Endodermal cell (in vitro differentiated cells): ENCODE results near the gene UGT1A10. TPM values are rescaled to one million over a fixed set of nuclear protein-coding genes. Genes with fewer than 3 reads are reported as not detected.

Source experiments
- DNase-seq: peaks from one replicate; pipeline ENCODE4 v3.0.0-alpha.2; 2017
- H3K27ac ChIP-seq: 2 replicates; pipeline ENCODE4 v1.5.1; 2013; ENCODE audit warnings: mild to moderate bottlenecking, low read depth, low read length, moderate library complexity
- H3K27me3 ChIP-seq: 2 replicates; pipeline ENCODE4 v1.6.1; 2013; ENCODE audit warnings: mild to moderate bottlenecking, low read length, moderate library complexity; ENCODE audit not compliant: insufficient read depth, control insufficient read depth, poor library complexity, severe bottlenecking
- H3K36me3 ChIP-seq: 2 replicates; pipeline ENCODE4 v1.7.0; 2013; ENCODE audit warnings: mild to moderate bottlenecking, low read length, moderate library complexity; ENCODE audit not compliant: control insufficient read depth, insufficient read depth
- H3K4me1 ChIP-seq: one replicate; pipeline ENCODE4 v1.7.0; 2013; ENCODE audit warnings: low read length; ENCODE audit not compliant: control insufficient read depth, insufficient read depth
- H3K4me3 ChIP-seq: 2 replicates; pipeline ENCODE4 v1.5.1; 2013; ENCODE audit warnings: mild to moderate bottlenecking, low read length, moderate library complexity
- H3K9ac ChIP-seq: 2 replicates; pipeline ENCODE4 v1.6.1; 2013; ENCODE audit warnings: mild to moderate bottlenecking, low read length, moderate library complexity; ENCODE audit not compliant: poor library complexity, severe bottlenecking; ENCODE audit errors: extremely low read depth
- H3K9me3 ChIP-seq: 2 replicates; pipeline ENCODE4 v1.6.1; 2013; ENCODE audit warnings: mild to moderate bottlenecking, low read length, moderate library complexity; ENCODE audit not compliant: control insufficient read depth
- H3K27ac Mint-ChIP-seq: 2 replicates; pipeline ENCODE4 v1.8.0; 2020; ENCODE audit warnings: mixed read lengths
- H3K27me3 Mint-ChIP-seq: 2 replicates; pipeline ENCODE4 v1.8.0; 2021; ENCODE audit warnings: mild to moderate bottlenecking, mixed read lengths; ENCODE audit not compliant: insufficient read depth
- H3K36me3 Mint-ChIP-seq: 2 replicates; pipeline ENCODE4 v1.8.0; 2020; ENCODE audit warnings: low read depth, mixed read lengths
- H3K4me1 Mint-ChIP-seq: 2 replicates; pipeline ENCODE4 v1.8.0; 2020; ENCODE audit warnings: mixed read lengths
- H3K4me3 Mint-ChIP-seq: 2 replicates; pipeline ENCODE4 v1.8.0; 2020; ENCODE audit warnings: mild to moderate bottlenecking, moderate library complexity, mixed read lengths
- H3K9me3 Mint-ChIP-seq: 2 replicates; pipeline ENCODE4 v1.8.0; 2020; ENCODE audit warnings: mild to moderate bottlenecking, mixed read lengths
- WGBS, 2 experiments: methylation state at CpG; one replicate each; pipeline versions ENCODE4 v1.1.5 to v1.1.7; 2013; ENCODE audit warnings: missing lambda C conversion rate in 2 of 2, mixed read lengths in 1 of 2; ENCODE audit not compliant: insufficient coverage in 1 of 2, insufficient read length in 1 of 2; 5-methylcytosine and 5-hydroxymethylcytosine counted together
- total RNA-seq, 2 donors: library from RNA; stranded (reverse); fragmentation: NEBNext Ultra II Directional in 1 of 2; extraction: Animal tissue kit (Norgen Biotek cat#: 25700) in 1 of 2; gene quantifications; 2 replicates in 1 of 2; 3 replicates in 1 of 2; pipeline ENCODE4 v1.2.1, GENCODE V29; 2021
- TF ChIP-seq, protein P1 (sequence below): fragments of 200-600 bp; sonication (generic); conservative IDR thresholded peaks from 2 replicates; pipeline ENCODE4 v1.5.0; 2021; ENCODE audit warnings: antibody characterized with exemption, mild to moderate bottlenecking

UGT1A10 gene
- total RNA-seq, 2 donors from 2014 or later: 0.13 TPM; not detected in 1

DNA sequence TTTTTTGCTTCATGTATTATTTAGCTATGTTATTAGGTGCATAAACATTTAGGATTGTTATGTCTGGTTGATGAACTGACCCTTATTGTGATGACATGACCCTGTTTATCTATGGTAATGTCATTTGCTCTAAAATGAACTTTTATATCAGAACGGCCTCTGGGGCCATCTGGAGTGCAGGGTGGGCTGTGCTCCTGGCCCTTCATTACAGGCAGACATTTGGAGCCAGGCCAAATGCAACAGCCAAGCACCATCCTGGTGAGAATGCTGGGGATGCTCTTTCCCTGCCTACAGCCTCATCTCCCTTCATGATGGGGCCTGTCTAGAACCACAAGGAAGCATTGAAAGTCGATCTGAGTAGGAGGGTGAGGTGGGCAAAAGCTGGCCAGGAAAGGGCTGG lies 180.1 kb downstream of the UGT1A10 start:
- H3K36me3 ChIP-seq: no peaks in the 10 kb centered on the region
- H3K27ac ChIP-seq: no peak overlapping the region
- Mint-ChIP-seq H3K4me1 (no peaks in the 10 kb centered on the region), H3K4me3 (no peak overlapping the region), H3K27ac (no peak overlapping the region), H3K36me3 (no peaks in the 10 kb centered on the region), H3K9me3 (no peaks in the 10 kb centered on the region), H3K27me3 (peaks cover under 1% of the 10 kb centered on the region)
- TF ChIP-seq, protein P1, sequence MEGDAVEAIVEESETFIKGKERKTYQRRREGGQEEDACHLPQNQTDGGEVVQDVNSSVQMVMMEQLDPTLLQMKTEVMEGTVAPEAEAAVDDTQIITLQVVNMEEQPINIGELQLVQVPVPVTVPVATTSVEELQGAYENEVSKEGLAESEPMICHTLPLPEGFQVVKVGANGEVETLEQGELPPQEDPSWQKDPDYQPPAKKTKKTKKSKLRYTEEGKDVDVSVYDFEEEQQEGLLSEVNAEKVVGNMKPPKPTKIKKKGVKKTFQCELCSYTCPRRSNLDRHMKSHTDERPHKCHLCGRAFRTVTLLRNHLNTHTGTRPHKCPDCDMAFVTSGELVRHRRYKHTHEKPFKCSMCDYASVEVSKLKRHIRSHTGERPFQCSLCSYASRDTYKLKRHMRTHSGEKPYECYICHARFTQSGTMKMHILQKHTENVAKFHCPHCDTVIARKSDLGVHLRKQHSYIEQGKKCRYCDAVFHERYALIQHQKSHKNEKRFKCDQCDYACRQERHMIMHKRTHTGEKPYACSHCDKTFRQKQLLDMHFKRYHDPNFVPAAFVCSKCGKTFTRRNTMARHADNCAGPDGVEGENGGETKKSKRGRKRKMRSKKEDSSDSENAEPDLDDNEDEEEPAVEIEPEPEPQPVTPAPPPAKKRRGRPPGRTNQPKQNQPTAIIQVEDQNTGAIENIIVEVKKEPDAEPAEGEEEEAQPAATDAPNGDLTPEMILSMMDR: no peak
- peak; percentile 6 for DNase-seq
- H3K4me1 ChIP-seq: no peaks in the 10 kb centered on the region
- no peak overlapping the region for H3K9ac ChIP-seq
- no peak overlapping the region for H3K4me3 ChIP-seq
- WGBS, 2 experiments: 92 to 93% methylated on average over 2 of the region's 2 CpGs
- no peaks in the 10 kb centered on the region for H3K27me3 ChIP-seq
- H3K9me3 ChIP-seq: no peaks in the 10 kb centered on the region

DNA sequence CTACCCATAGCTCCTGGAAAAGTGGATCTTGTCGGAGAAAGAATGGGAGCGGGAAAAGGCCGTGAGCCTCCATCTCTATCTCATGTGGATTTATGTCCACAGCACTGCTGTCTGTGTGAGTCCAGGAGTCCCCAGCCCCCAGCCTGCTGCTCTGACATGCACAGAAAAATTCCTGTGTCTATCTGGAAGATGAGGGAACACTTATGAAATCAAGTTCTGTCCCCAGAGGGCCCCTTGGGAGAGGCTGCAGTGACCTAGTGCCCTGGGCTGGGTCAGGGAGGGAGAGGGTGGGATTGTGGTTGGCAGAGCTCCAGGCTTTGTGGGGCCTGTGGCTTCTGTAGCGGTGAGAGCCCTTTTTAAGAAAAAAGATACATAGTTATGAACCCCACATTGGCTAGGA lies 180.5 kb downstream of the UGT1A10 start:
- H3K4me3 Mint-ChIP-seq: no peak overlapping the region
- no peaks in the 10 kb centered on the region for H3K36me3 ChIP-seq
- no peaks in the 10 kb centered on the region for H3K27me3 ChIP-seq
- TF ChIP-seq, protein P1: no peak
- no peak overlapping the region for H3K27ac ChIP-seq
- no peak overlapping the region for H3K27ac Mint-ChIP-seq
- H3K27me3 Mint-ChIP-seq: no peaks in the 10 kb centered on the region
- peak; percentile 14 for DNase-seq
- 98 to 100% methylated on average over 2 to 4 of the region's 4 CpGs for WGBS, 2 experiments
- H3K9ac ChIP-seq: no peak overlapping the region
- H3K9me3 Mint-ChIP-seq: no peaks in the 10 kb centered on the region
- no peaks in the 10 kb centered on the region for H3K9me3 ChIP-seq
- no peaks in the 10 kb centered on the region for H3K36me3 Mint-ChIP-seq
- H3K4me3 ChIP-seq: no peak overlapping the region
- H3K4me1 Mint-ChIP-seq: no peaks in the 10 kb centered on the region
- H3K4me1 ChIP-seq: no peaks in the 10 kb centered on the region

DNA sequence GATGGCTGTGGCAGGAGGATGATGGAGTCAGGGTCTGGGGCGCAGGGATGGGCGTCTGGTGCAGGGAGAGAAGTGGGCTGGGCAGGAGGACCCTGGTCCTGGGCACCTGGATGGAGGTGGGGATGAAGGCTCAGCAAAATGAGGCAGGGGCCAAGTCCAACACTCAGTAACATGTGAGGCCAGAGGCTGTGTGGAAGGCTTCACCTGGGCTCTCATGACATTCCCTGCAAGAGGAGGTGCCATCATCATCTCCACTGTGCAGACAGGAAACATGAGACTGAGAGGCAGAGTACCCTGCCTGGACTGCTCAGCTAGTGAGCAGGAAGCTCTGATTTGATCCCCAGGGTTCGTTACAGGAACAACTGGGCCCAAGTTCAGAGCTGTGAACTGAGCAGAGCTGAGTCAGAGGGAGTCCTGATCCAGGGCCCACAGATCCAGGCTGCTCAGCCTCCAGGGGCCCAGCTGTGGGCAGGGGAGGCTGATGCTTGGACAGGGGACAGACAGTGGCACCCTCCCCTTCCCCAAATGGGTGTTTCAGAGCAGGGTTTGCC lies 181.2 kb downstream of the UGT1A10 start:
- H3K36me3 Mint-ChIP-seq: no peaks in the 10 kb centered on the region
- H3K4me3 ChIP-seq: no peak overlapping the region
- no peak overlapping the region for H3K27ac ChIP-seq
- H3K4me1 Mint-ChIP-seq: no peaks in the 10 kb centered on the region
- H3K9me3 ChIP-seq: no peaks in the 10 kb centered on the region
- WGBS, 2 experiments: 86 to 93% methylated on average over 3 of the region's 3 CpGs
- no peaks in the 10 kb centered on the region for H3K36me3 ChIP-seq
- no peaks in the 10 kb centered on the region for H3K27me3 Mint-ChIP-seq
- TF ChIP-seq, protein P1: no peak
- DNase-seq: peak; percentile 17
- no peak overlapping the region for H3K9ac ChIP-seq
- no peak overlapping the region for H3K4me3 Mint-ChIP-seq
- no peaks in the 10 kb centered on the region for H3K4me1 ChIP-seq
- H3K27me3 ChIP-seq: no peaks in the 10 kb centered on the region
- H3K27ac Mint-ChIP-seq: no peak overlapping the region
- H3K9me3 Mint-ChIP-seq: no peaks in the 10 kb centered on the region
